ENCODE results near the gene TNFSF15.

GRCh38 chr9:114799925-114800324 lies 5.9 kb downstream of the TNFSF15 start:
- TF ChIP-seq CTCF (conservative IDR thresholded peaks at IDR 0.05; ENCODE audit: low read depth in 2 of 2) (no peak), POLR2AphosphoS5 (IDR thresholded peaks at IDR 0.05; ENCODE audit: low read depth) (no peak), EZH2 (IDR thresholded peaks at IDR 0.05; ENCODE audit: low read depth, unreplicated experiment) (no peak), REST (IDR thresholded peaks at IDR 0.05; ENCODE audit: unreplicated experiment) (no peak), CREB1 (CRISPR knock-in tag; IDR thresholded peaks at IDR 0.05; ENCODE audit: low read depth) (no peak), JUNB (IDR thresholded peaks at IDR 0.05; ENCODE audit: unreplicated experiment) (no peak), EZH2phosphoT487 (IDR thresholded peaks at IDR 0.05; ENCODE audit: unreplicated experiment) (no peak)

All from GM23338 (cell line).